ENCODE data around the gene WDFY2.

- TF ChIP-seq CTCF (IDR thresholded peaks at IDR 0.05) (no peak), EP300 (IDR thresholded peaks at IDR 0.05) (no peak), POLR2AphosphoS5 (IDR thresholded peaks at IDR 0.05) (no peak)
Observed at GRCh38 chr13:51747438-51748434, 163.5 kb downstream of the WDFY2 start.

Measured in stomach (tissue), 4 donors.